GM18867 (cell line): ENCODE data around the gene NUFIP1.

ENCODE experiments used
- ATAC-seq: cut with Tn5 transposase; IDR thresholded peaks from one replicate; pipeline ENCODE4 v1.9.1; 2021; ENCODE audit warnings: mild to moderate bottlenecking, moderate library complexity; ENCODE audit not compliant: unreplicated experiment

The NUFIP1 gene

DNA sequence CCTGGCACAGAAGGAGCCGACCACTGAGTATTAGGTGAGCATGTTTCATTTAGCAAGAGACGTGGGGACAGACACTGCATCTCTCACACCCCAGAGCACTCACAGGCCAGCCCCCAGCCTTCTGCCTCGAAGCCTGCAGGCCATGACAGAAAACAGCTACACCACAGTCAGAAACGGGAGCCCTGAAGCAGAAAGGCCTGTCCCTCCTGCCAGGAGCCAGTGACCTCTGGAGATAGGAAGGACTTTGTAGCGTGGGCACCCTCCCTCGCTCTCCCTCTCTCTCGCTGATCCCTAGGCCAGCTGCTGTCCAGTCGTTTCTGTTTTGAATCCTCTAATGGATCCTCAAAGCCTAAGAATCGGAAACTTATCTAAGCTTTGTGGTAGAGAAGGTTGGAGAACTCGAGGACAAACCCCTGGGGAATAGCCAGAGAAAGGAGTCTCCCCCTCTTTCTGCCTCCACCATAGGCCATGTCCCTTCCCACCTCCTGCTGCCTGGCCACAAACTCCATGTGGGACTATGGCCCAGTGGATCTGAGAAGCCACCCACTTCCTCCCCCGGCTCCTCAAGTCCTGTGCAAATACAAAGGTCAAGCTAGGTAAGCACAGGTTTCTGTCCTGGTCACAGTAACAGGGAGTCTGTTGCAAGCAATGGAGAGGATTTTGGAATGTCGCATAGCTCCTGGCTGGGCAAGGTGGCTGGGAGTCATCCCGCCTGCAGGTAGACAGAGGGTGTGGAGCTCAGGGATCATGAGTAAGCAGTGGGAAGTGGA lies 95.1 kb downstream of the NUFIP1 start:
- no peak for ATAC-seq
